Adrenal gland (tissue), 12 donors: Measurements from ENCODE around the gene UBL5. TPM values are rescaled to one million over a fixed set of nuclear protein-coding genes. Genes with fewer than 3 reads are reported as not detected.

ENCODE experiments used
- DNase-seq, 7 donors: peaks; one replicate each; pipeline ENCODE4 v3.0.0-alpha.2; 2019 to 2020
- H3K27ac ChIP-seq, 5 donors: fragments of 200-600 bp; sonication (generic) in 4 of 5; 1 replicate in 3 of 5; 2 replicates in 2 of 5; pipeline versions ENCODE4 v1.5.1 to v1.8.0; 2016 to 2020; ENCODE audit warnings: mild to moderate bottlenecking in 1 of 5
- H3K27me3 ChIP-seq: fragments of 200-600 bp; 2 replicates; pipeline ENCODE4 v1.8.0; 2021
- H3K36me3 ChIP-seq, 2 donors: fragments of 200-600 bp; replicated peaks in 1 of 2; 1 replicate in 1 of 2; 2 replicates in 1 of 2; pipeline versions ENCODE4 v1.5.1 to v1.8.0; 2018 to 2022
- H3K4me1 ChIP-seq, 2 donors: fragments of 200-600 bp; replicated peaks in 1 of 2; 1 replicate in 1 of 2; 2 replicates in 1 of 2; pipeline versions ENCODE4 v1.5.1 to v1.8.0; 2018 to 2021
- H3K4me3 ChIP-seq, 4 donors: fragments of 200-600 bp; sonication (generic) in 3 of 4; one replicate each; pipeline ENCODE4 v1.5.1; 2016 to 2018
- H3K9me3 ChIP-seq, 3 donors: fragments of 200-600 bp; sonication (generic) in 1 of 3; replicated peaks in 1 of 3; 1 replicate in 2 of 3; 2 replicates in 1 of 3; pipeline versions ENCODE4 v1.5.1 to v1.8.0; 2016 to 2021
- CTCF ChIP-seq, 6 experiments: fragments of 450-650 bp in 4 of 6; fragments of 200-600 bp in 2 of 6; sonication (generic) in 1 of 6; IDR thresholded peaks; 1 replicate in 5 of 6; 2 replicates in 1 of 6; pipeline versions ENCODE4 v1.5.1 to v1.8.0; 2016 to 2021; ENCODE audit warnings: antibody characterized with exemption in 6 of 6, mild to moderate bottlenecking in 2 of 6, moderate library complexity in 1 of 6
- POLR2A ChIP-seq, 2 donors: fragments of 450-650 bp; IDR thresholded peaks; one replicate each; pipeline ENCODE4 v1.6.1; 2017; ENCODE audit warnings: antibody characterized with exemption in 2 of 2, mild to moderate bottlenecking in 2 of 2, moderate library complexity in 1 of 2
- WGBS, 4 donors: extraction: QIAGEN DNeasy Blood & Tissue Kit in 2 of 4; methylation state at CpG; one replicate each; pipeline versions ENCODE4 v1.1.5 to v1.1.7; 2013 to 2017; 5-methylcytosine and 5-hydroxymethylcytosine counted together
- intact Hi-C, 2 donors: fragments of 100-400 bp; cut with DNase I; formaldehyde crosslinking; loops; one replicate each; pipeline versions ENCODE4 v1.14.1 to v1.15.0; 2022 to 2023
- polyA plus RNA-seq, 3 donors: library from polyadenylated mRNA; stranded (reverse); fragments of 200-250 nt in 2 of 3; fragments of 350-450 nt in 1 of 3; fragmentation: Illumina TruSeq in 1 of 3; extraction: RNeasy Lipid Tissue Mini Kit (QIAGEN cat#74804) in 1 of 3; gene quantifications; one replicate each; pipeline ENCODE4 v1.2.3, GENCODE V29; 2013 to 2014
- total RNA-seq, 9 donors: library from RNA; depleted of rRNA in 4 of 9; stranded (reverse); fragments of >200 nt in 4 of 9; fragments of 120-200 nt in 1 of 9; fragmentation: NEBNext Ultra II Directional in 1 of 9; extraction: Animal tissue kit (Norgen Biotek cat#: 25700) in 1 of 9; gene quantifications; one replicate each; pipeline versions ENCODE4 v1.1.0 to v1.2.4, GENCODE V29; 2013 to 2023
- donor health status: healthy with polysubstance abuse.
- donor health status: Bipolar disorder and iron deficiency.
- donor health status: DM: yes; HTN: yes; CAD: no.
- donor health status: DM: no; HTN: no; CAD: no.
- donor health status: DM: no; HTN: no; CAD: no.
- donor health status: DM: yes; HTN: yes; CAD: no.

The UBL5 gene
- total and polyA plus RNA-seq, 12 donors, result 352 to 2,424 (median 513) TPM

GRCh38 chr19:9793071-9793591, 34.6 kb upstream of the UBL5 start:
- 16 to 34% (median 17%) methylated on average over 15 to 36 of the region's 36 CpGs for WGBS, 4 donors
- TF ChIP-seq CTCF (IDR thresholded peaks at IDR 0.05), result no peak
- TF ChIP-seq POLR2A (IDR thresholded peaks at IDR 0.05), result peak in 1 of 2 donors; percentile 20
- intact Hi-C loops, result loop anchor here in 1 of 2 donors (10.0 kb wide), 2 partner anchors 488 to 658 kb away; partner anchors contain the start of gene ZNF699

GRCh38 chr19:9796113-9796773, 31.5 kb upstream of the UBL5 start:
- Histone ChIP-seq H3K27ac (no peak overlapping the region), H3K27me3 (no peaks in the 10 kb centered on the region), H3K4me3 (no peak overlapping the region), H3K4me1 (peaks cover 0 to 2% of the 10 kb centered on the region in 2 donors), H3K36me3 (no peaks in the 10 kb centered on the region), H3K9me3 (no peaks in the 10 kb centered on the region)
- peak; percentile 80 to 96 (median 85) for DNase-seq
- TF ChIP-seq CTCF (IDR thresholded peaks at IDR 0.05) (peak in 5 of 6 experiments; percentile 76 to 94 (median 88)), POLR2A (IDR thresholded peaks at IDR 0.05) (no peak)
- 46 to 49% (median 48%) methylated on average over 6 of the region's 6 CpGs for WGBS, 4 donors
- intact Hi-C loops, result loop anchor here (5.0 to 10.0 kb wide), 6 partner anchors 51 to 661 kb away; partner anchors contain the start of genes ZNF561 (in 1 of the 2) and ZNF699 (in 1 of the 2)

More at GRCh38 chr19:9793071-9793591, 34.6 kb upstream of the UBL5 start:
- Histone ChIP-seq H3K36me3 (no peaks in the 10 kb centered on the region), H3K4me1 (peaks cover 0 to 5% of the 10 kb centered on the region in 2 donors), H3K27me3 (no peaks in the 10 kb centered on the region), H3K9me3 (no peaks in the 10 kb centered on the region), H3K4me3 (peak overlapping the region in 3 of 4 donors; percentile 16 to 82 (median 55)), H3K27ac (peak overlapping the region; percentile 72 to 99 (median 83))
- peak in 6 of 7 donors; percentile 60 to 74 (median 68) for DNase-seq

GRCh38 chr19:9797871-9798270, 29.8 kb upstream of the UBL5 start:
- Histone ChIP-seq H3K27ac (no peak overlapping the region), H3K4me1 (no peaks in the 10 kb centered on the region), H3K4me3 (no peak overlapping the region), H3K36me3 (no peaks in the 10 kb centered on the region), H3K27me3 (no peaks in the 10 kb centered on the region), H3K9me3 (no peaks in the 10 kb centered on the region)
- WGBS, 4 donors, result 85 to 95% (median 91%) methylated on average over 4 to 5 of the region's 5 CpGs
- intact Hi-C loops, result loop anchor here (5.0 to 10.0 kb wide), 6 partner anchors 49 to 663 kb away; partner anchors contain the start of genes ZNF561 (in 1 of the 2) and ZNF699 (in 1 of the 2)
- DNase-seq, result no peak
- TF ChIP-seq CTCF (IDR thresholded peaks at IDR 0.05) (no peak), POLR2A (IDR thresholded peaks at IDR 0.05) (no peak)

- H3K9me3 ChIP-seq, result no peaks in the 10 kb centered on the region
- H3K36me3 ChIP-seq, result no peaks in the 10 kb centered on the region
- no peaks in the 10 kb centered on the region for H3K27me3 ChIP-seq
- no peak for TF ChIP-seq CTCF (IDR thresholded peaks at IDR 0.05)
- no peak for TF ChIP-seq POLR2A (IDR thresholded peaks at IDR 0.05)
- intact Hi-C loops, result loop anchor here (5.0 to 10.0 kb wide), 6 partner anchors 48 to 664 kb away; partner anchors contain the start of genes ZNF561 (in 1 of the 2) and ZNF699 (in 1 of the 2)
- peak in 1 of 7 donors; percentile 3 for DNase-seq
- H3K27ac ChIP-seq, result no peak overlapping the region
- no peak overlapping the region for H3K4me3 ChIP-seq
- no peaks in the 10 kb centered on the region for H3K4me1 ChIP-seq
Observed at GRCh38 chr19:9799162-9799561, 28.6 kb upstream of the UBL5 start.
